HEK293 (cell line): ENCODE data around the gene MAPKAP1.

ENCODE experiments used
- CTCF ChIA-PET: fragments of 350-600 bp; formaldehyde crosslinking; extraction: SDS; loops from one replicate; lab custom pipeline; 2021; ENCODE audit warnings: antibody characterized with exemption; lab: Yijun Ruan, JAX
- POLR2A ChIA-PET: fragments of 300-600 bp; formaldehyde crosslinking; extraction: SDS; loops from one replicate; lab custom pipeline; 2020; ENCODE audit warnings: antibody characterized with exemption, inconsistent platforms; lab: Yijun Ruan, JAX
- H3K27ac ChIP-seq: fragments of 200-500 bp; sonication (Bioruptor generic); 2 replicates; pipeline ENCODE4 v1.5.1; 2014; ENCODE audit warnings: low read depth, low read length, control low read depth, inconsistent platforms; ENCODE audit errors: extremely low read depth
- H3K36me3 ChIP-seq, 2 experiments: fragments of 200-500 bp in 1 of 2; sonication (Bioruptor generic) in 1 of 2; 1 replicate in 1 of 2; 2 replicates in 1 of 2; pipeline ENCODE4 v1.5.1; 2014 to 2017; ENCODE audit warnings: inconsistent platforms in 2 of 2, low read length in 2 of 2; ENCODE audit not compliant: control insufficient read depth in 2 of 2, insufficient read depth in 1 of 2
- H3K4me1 ChIP-seq: fragments of 200-500 bp; sonication (Bioruptor generic); 2 replicates; pipeline ENCODE4 v1.5.1; 2014; ENCODE audit warnings: mild to moderate bottlenecking, low read length, inconsistent platforms; ENCODE audit not compliant: control insufficient read depth, insufficient read depth
- H3K4me3 ChIP-seq: 2 replicates; pipeline ENCODE4 v1.5.1; 2011; ENCODE audit warnings: low read depth, mild to moderate bottlenecking, control low read depth, low read length, moderate library complexity
- H3K9me3 ChIP-seq: fragments of 200-500 bp; sonication (Bioruptor generic); 2 replicates; pipeline ENCODE4 v1.5.1; 2014; ENCODE audit warnings: low read depth, low read length, inconsistent platforms; ENCODE audit not compliant: control insufficient read depth, insufficient read depth
- GLIS1 ChIP-seq: fragments of 450-650 bp; formaldehyde crosslinking; IDR thresholded peaks from 2 replicates; pipeline ENCODE4 v1.5.1; 2016; ENCODE audit warnings: missing biosample characterization, missing genetic modification characterization
- GLIS2 ChIP-seq: fragments of 450-650 bp; formaldehyde crosslinking; IDR thresholded peaks from 2 replicates; pipeline ENCODE4 v1.5.1; 2016; ENCODE audit warnings: missing biosample characterization, missing genetic modification characterization
- ZNF174 ChIP-seq: fragments of 450-650 bp; formaldehyde crosslinking; IDR thresholded peaks from 2 replicates; pipeline ENCODE4 v1.5.0; 2017; ENCODE audit warnings: missing biosample characterization, mild to moderate bottlenecking, missing genetic modification characterization
- ZNF184 ChIP-seq: fragments of 450-650 bp; IDR thresholded peaks from 2 replicates; pipeline ENCODE4 v1.5.1; 2018; ENCODE audit warnings: missing biosample characterization, mild to moderate bottlenecking, missing genetic modification characterization
- ZNF248 ChIP-seq: fragments of 450-650 bp; formaldehyde crosslinking; IDR thresholded peaks from 2 replicates; pipeline ENCODE4 v1.5.1; 2017; ENCODE audit warnings: missing biosample characterization, missing genetic modification characterization
- ZNF354C ChIP-seq: fragments of 450-650 bp; formaldehyde crosslinking; IDR thresholded peaks from 2 replicates; pipeline ENCODE4 v1.5.1; 2016; ENCODE audit warnings: missing biosample characterization, missing genetic modification characterization, low read depth, borderline replicate concordance
- ZNF596 ChIP-seq: fragments of 450-650 bp; IDR thresholded peaks from 2 replicates; pipeline ENCODE4 v1.5.0; 2018; ENCODE audit warnings: missing biosample characterization, mild to moderate bottlenecking, missing genetic modification characterization, moderate library complexity
- ZNF670 ChIP-seq: fragments of 450-650 bp; formaldehyde crosslinking; IDR thresholded peaks from 2 replicates; pipeline ENCODE4 v1.5.1; 2016; ENCODE audit warnings: missing biosample characterization, missing genetic modification characterization, low read depth
- ZNF837 ChIP-seq: fragments of 450-650 bp; formaldehyde crosslinking; IDR thresholded peaks from 2 replicates; pipeline ENCODE4 v1.5.1; 2016; ENCODE audit warnings: missing biosample characterization, missing genetic modification characterization
- TF ChIP-seq, protein P1 (sequence below): fragments of 450-650 bp; formaldehyde crosslinking; IDR thresholded peaks from 2 replicates; pipeline ENCODE4 v1.5.1; 2017; ENCODE audit warnings: missing biosample characterization, missing genetic modification characterization
- TF ChIP-seq, protein P2 (sequence below): fragments of 450-650 bp; formaldehyde crosslinking; IDR thresholded peaks from 2 replicates; pipeline ENCODE4 v1.5.1; 2016; ENCODE audit warnings: missing biosample characterization, missing genetic modification characterization, borderline replicate concordance
- TF ChIP-seq, protein P3 (sequence below): fragments of 450-650 bp; formaldehyde crosslinking; IDR thresholded peaks from 2 replicates; pipeline ENCODE4 v1.5.1; 2017; ENCODE audit warnings: missing biosample characterization, missing genetic modification characterization
- TF ChIP-seq, protein P4 (sequence below): fragments of 450-650 bp; formaldehyde crosslinking; IDR thresholded peaks from 2 replicates; pipeline ENCODE4; 2016; ENCODE audit warnings: missing biosample characterization, missing genetic modification characterization
- TF ChIP-seq, protein P5 (sequence below): fragments of 450-650 bp; formaldehyde crosslinking; conservative IDR thresholded peaks from 2 replicates; pipeline ENCODE4 v1.5.1; 2016; ENCODE audit warnings: low read depth, missing biosample characterization, missing genetic modification characterization
- TF ChIP-seq, protein P6 (sequence below): fragments of 450-650 bp; formaldehyde crosslinking; IDR thresholded peaks from 2 replicates; pipeline ENCODE4 v1.5.1; 2016; ENCODE audit warnings: missing biosample characterization, missing genetic modification characterization

MAPKAP1 gene

DNA sequence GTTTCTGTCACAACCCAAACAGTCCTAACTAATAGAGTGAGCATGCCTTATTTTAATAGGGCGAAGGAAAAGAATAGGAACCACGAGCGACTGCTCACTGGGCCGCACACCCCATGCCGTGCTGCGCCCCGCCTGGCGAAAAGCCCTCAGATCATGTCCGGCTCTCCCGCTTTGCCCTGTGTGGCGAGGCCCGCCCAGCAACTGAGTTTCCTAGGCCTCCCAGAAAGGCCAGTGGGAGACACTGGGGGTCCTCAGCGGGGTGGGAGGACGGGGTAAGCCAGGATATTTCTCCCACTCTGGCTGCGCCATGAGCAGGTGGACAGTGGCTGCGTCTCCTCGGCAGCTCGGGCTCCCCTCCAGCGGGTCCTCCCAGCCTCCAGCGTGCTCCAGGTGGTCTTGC, 307.3 kb downstream of the MAPKAP1 start:
- Histone ChIP-seq H3K4me1 (no peaks in the 10 kb centered on the region), H3K27ac (no peak overlapping the region), H3K36me3 (no peaks in the 10 kb centered on the region), H3K9me3 (no peaks in the 10 kb centered on the region), H3K4me3 (no peak overlapping the region)
- TF ChIP-seq, protein P1, sequence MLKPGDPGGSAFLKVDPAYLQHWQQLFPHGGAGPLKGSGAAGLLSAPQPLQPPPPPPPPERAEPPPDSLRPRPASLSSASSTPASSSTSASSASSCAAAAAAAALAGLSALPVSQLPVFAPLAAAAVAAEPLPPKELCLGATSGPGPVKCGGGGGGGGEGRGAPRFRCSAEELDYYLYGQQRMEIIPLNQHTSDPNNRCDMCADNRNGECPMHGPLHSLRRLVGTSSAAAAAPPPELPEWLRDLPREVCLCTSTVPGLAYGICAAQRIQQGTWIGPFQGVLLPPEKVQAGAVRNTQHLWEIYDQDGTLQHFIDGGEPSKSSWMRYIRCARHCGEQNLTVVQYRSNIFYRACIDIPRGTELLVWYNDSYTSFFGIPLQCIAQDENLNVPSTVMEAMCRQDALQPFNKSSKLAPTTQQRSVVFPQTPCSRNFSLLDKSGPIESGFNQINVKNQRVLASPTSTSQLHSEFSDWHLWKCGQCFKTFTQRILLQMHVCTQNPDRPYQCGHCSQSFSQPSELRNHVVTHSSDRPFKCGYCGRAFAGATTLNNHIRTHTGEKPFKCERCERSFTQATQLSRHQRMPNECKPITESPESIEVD, result no peak
- TF ChIP-seq, protein P2, sequence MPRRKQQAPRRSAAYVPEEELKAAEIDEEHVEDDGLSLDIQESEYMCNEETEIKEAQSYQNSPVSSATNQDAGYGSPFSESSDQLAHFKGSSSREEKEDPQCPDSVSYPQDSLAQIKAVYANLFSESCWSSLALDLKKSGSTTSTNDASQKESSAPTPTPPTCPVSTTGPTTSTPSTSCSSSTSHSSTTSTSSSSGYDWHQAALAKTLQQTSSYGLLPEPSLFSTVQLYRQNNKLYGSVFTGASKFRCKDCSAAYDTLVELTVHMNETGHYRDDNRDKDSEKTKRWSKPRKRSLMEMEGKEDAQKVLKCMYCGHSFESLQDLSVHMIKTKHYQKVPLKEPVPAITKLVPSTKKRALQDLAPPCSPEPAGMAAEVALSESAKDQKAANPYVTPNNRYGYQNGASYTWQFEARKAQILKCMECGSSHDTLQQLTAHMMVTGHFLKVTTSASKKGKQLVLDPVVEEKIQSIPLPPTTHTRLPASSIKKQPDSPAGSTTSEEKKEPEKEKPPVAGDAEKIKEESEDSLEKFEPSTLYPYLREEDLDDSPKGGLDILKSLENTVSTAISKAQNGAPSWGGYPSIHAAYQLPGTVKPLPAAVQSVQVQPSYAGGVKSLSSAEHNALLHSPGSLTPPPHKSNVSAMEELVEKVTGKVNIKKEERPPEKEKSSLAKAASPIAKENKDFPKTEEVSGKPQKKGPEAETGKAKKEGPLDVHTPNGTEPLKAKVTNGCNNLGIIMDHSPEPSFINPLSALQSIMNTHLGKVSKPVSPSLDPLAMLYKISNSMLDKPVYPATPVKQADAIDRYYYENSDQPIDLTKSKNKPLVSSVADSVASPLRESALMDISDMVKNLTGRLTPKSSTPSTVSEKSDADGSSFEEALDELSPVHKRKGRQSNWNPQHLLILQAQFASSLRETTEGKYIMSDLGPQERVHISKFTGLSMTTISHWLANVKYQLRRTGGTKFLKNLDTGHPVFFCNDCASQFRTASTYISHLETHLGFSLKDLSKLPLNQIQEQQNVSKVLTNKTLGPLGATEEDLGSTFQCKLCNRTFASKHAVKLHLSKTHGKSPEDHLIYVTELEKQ (tag by site-specific recombination), result no peak
- TF ChIP-seq GLIS2, result no peak
- TF ChIP-seq ZNF596 (tag by site-specific recombination), result no peak
- TF ChIP-seq, protein P3, sequence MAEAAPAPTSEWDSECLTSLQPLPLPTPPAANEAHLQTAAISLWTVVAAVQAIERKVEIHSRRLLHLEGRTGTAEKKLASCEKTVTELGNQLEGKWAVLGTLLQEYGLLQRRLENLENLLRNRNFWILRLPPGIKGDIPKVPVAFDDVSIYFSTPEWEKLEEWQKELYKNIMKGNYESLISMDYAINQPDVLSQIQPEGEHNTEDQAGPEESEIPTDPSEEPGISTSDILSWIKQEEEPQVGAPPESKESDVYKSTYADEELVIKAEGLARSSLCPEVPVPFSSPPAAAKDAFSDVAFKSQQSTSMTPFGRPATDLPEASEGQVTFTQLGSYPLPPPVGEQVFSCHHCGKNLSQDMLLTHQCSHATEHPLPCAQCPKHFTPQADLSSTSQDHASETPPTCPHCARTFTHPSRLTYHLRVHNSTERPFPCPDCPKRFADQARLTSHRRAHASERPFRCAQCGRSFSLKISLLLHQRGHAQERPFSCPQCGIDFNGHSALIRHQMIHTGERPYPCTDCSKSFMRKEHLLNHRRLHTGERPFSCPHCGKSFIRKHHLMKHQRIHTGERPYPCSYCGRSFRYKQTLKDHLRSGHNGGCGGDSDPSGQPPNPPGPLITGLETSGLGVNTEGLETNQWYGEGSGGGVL (tag by site-specific recombination), result no peak
- no peak for TF ChIP-seq ZNF670 (tag by site-specific recombination)
- no peak for TF ChIP-seq ZNF174 (tag by site-specific recombination)
- TF ChIP-seq, protein P4, sequence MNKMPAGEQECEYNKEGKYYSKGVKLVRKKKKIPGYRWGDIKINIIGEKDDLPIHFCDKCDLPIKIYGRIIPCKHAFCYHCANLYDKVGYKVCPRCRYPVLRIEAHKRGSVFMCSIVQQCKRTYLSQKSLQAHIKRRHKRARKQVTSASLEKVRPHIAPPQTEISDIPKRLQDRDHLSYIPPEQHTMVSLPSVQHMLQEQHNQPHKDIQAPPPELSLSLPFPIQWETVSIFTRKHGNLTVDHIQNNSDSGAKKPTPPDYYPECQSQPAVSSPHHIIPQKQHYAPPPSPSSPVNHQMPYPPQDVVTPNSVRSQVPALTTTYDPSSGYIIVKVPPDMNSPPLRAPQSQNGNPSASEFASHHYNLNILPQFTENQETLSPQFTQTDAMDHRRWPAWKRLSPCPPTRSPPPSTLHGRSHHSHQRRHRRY (tag by site-specific recombination), result no peak
- ChIA-PET POLR2A (no interaction called here), CTCF (interaction anchor here (1.3 kb wide), 1 partner anchor 8 kb away, joined by 12 read pairs; no protein-coding TSS in a partner anchor)

DNA sequence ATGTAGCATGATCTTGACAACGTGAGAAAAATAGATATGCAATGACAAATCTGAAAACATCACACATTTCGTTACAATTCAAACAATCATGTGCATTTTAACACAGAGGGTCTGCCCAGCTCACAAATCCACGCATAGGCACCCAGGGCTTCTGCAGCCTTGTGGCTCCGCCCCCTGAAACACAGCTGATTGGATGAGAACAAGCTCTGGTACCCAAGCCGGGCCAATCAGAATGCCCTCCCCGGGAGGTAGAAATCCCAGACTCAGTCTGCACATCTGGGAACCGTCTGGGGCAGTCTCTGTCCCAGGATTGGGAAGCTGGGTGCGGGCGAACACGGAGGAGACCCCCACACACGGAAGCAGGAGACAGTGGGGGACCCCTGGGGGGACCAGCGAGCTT, 307.8 kb downstream of the MAPKAP1 start:
- ChIA-PET POLR2A (no interaction called here), CTCF (interaction anchor here (1.3 kb wide), 1 partner anchor 9 kb away, joined by 12 read pairs; no protein-coding TSS in a partner anchor)
- Histone ChIP-seq H3K4me3 (no peak overlapping the region), H3K27ac (no peak overlapping the region), H3K4me1 (no peaks in the 10 kb centered on the region), H3K36me3 (no peaks in the 10 kb centered on the region), H3K9me3 (no peaks in the 10 kb centered on the region)
- TF ChIP-seq ZNF248 (tag by site-specific recombination), result no peak

DNA sequence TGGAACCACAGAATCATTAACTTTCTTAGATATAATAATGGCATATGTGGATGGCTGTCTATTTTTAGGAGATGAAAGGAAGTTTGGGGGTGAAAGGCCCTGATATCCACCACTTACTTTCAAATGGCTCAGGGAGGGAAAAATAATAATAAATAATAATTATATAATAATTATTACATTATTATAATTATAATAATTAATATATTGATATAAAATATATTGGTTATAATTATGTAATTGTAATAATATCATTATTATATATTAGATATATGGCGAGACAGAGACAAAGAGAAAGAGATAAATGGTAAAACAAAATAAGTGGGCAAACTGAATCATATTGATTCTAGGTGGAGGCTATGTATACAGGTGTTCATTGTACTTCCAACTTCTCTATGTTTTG, 308.8 kb downstream of the MAPKAP1 start:
- H3K4me3 ChIP-seq, result no peak overlapping the region
- CTCF ChIA-PET, result no interaction called here
- POLR2A ChIA-PET, result no interaction called here

More for the DNA sequence above, 308.8 kb downstream of the MAPKAP1 start:
- Histone ChIP-seq H3K4me1 (no peaks in the 10 kb centered on the region), H3K27ac (no peak overlapping the region), H3K36me3 (no peaks in the 10 kb centered on the region), H3K9me3 (no peaks in the 10 kb centered on the region)
- TF ChIP-seq GLIS1, result no peak
- TF ChIP-seq ZNF837 (tag by site-specific recombination), result no peak
- TF ChIP-seq, protein P5, sequence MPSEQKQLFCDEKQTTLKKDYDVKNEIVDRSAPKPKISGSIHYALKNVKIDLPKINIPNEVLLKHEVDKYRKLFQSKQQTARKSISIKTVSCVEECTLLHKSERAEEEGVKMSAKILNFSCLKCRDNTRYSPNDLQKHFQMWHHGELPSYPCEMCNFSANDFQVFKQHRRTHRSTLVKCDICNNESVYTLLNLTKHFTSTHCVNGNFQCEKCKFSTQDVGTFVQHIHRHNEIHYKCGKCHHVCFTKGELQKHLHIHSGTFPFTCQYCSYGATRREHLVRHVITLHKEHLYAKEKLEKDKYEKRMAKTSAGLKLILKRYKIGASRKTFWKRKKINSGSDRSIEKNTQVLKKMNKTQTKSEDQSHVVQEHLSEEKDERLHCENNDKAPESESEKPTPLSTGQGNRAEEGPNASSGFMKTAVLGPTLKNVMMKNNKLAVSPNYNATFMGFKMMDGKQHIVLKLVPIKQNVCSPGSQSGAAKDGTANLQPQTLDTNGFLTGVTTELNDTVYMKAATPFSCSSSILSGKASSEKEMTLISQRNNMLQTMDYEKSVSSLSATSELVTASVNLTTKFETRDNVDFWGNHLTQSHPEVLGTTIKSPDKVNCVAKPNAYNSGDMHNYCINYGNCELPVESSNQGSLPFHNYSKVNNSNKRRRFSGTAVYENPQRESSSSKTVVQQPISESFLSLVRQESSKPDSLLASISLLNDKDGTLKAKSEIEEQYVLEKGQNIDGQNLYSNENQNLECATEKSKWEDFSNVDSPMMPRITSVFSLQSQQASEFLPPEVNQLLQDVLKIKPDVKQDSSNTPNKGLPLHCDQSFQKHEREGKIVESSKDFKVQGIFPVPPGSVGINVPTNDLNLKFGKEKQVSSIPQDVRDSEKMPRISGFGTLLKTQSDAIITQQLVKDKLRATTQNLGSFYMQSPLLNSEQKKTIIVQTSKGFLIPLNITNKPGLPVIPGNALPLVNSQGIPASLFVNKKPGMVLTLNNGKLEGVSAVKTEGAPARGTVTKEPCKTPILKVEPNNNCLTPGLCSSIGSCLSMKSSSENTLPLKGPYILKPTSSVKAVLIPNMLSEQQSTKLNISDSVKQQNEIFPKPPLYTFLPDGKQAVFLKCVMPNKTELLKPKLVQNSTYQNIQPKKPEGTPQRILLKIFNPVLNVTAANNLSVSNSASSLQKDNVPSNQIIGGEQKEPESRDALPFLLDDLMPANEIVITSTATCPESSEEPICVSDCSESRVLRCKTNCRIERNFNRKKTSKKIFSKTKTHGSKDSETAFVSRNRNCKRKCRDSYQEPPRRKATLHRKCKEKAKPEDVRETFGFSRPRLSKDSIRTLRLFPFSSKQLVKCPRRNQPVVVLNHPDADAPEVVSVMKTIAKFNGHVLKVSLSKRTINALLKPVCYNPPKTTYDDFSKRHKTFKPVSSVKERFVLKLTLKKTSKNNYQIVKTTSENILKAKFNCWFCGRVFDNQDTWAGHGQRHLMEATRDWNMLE, result no peak
- TF ChIP-seq ZNF354C (tag by site-specific recombination), result no peak
- no peak for TF ChIP-seq ZNF184
- TF ChIP-seq, protein P6, sequence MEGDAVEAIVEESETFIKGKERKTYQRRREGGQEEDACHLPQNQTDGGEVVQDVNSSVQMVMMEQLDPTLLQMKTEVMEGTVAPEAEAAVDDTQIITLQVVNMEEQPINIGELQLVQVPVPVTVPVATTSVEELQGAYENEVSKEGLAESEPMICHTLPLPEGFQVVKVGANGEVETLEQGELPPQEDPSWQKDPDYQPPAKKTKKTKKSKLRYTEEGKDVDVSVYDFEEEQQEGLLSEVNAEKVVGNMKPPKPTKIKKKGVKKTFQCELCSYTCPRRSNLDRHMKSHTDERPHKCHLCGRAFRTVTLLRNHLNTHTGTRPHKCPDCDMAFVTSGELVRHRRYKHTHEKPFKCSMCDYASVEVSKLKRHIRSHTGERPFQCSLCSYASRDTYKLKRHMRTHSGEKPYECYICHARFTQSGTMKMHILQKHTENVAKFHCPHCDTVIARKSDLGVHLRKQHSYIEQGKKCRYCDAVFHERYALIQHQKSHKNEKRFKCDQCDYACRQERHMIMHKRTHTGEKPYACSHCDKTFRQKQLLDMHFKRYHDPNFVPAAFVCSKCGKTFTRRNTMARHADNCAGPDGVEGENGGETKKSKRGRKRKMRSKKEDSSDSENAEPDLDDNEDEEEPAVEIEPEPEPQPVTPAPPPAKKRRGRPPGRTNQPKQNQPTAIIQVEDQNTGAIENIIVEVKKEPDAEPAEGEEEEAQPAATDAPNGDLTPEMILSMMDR (tag by site-specific recombination), result no peak
- no peak for TF ChIP-seq ZNF670 (tag by site-specific recombination)
- no peak for TF ChIP-seq ZNF174 (tag by site-specific recombination)
- no peak for TF ChIP-seq GLIS2
